GM12864 (cell line): ENCODE data around the gene OR5A1.

Experiments used
- DNase-seq: peaks from one replicate; pipeline ENCODE4 v3.0.0-alpha.2; 2011; ENCODE audit warnings: low read depth
- H3K4me3 ChIP-seq: 2 replicates; pipeline ENCODE4 v1.5.1; 2011; ENCODE audit warnings: mild to moderate bottlenecking, low read depth, low read length, control low read depth
- CTCF ChIP-seq: IDR thresholded peaks from 2 replicates; pipeline ENCODE4 v1.5.1; 2011; ENCODE audit warnings: low read depth, mild to moderate bottlenecking, moderate library complexity, low read length, control low read depth, inconsistent platforms; ENCODE audit errors: missing control alignments

Gene OR5A1

GRCh38 chr11:59436169-59436568 lies at the start of gene OR5A1:
Gene OR5A1 (plus strand): TSS chr11:59436469. CDS start chr11:59443169, 6,700 bp downstream.
- no peak within 1 kb of the TSS for H3K4me3 ChIP-seq
- no peak for TF ChIP-seq CTCF
- DNase-seq, result no peak

- no peak for DNase-seq
- TF ChIP-seq CTCF, result no peak
- no peak overlapping the region for H3K4me3 ChIP-seq
These were observed 42.1 kb upstream of the OR5A1 start for GRCh38 chr11:59394186-59394585.

GRCh38 chr11:59400461-59401261 lies 35.6 kb upstream of the OR5A1 start:
- no peak for DNase-seq
- no peak overlapping the region for H3K4me3 ChIP-seq
- no peak for TF ChIP-seq CTCF

- TF ChIP-seq CTCF, result no peak
- no peak for DNase-seq
- no peak overlapping the region for H3K4me3 ChIP-seq
These were observed 35.1 kb upstream of the OR5A1 start for GRCh38 chr11:59401262-59401552.

- no peak overlapping the region for H3K4me3 ChIP-seq
- no peak for DNase-seq
- no peak for TF ChIP-seq CTCF
These were observed 32.7 kb upstream of the OR5A1 start for GRCh38 chr11:59403546-59403945.

GRCh38 chr11:59413646-59414045 lies 22.6 kb upstream of the OR5A1 start:
- H3K4me3 ChIP-seq, result no peak overlapping the region
- TF ChIP-seq CTCF, result no peak
- no peak for DNase-seq

GRCh38 chr11:59415111-59415510 lies 21.2 kb upstream of the OR5A1 start:
- TF ChIP-seq CTCF, result no peak
- no peak overlapping the region for H3K4me3 ChIP-seq

More at GRCh38 chr11:59415111-59415510, 21.2 kb upstream of the OR5A1 start:
- no peak for DNase-seq
